Keratinocyte (primary cell): ENCODE data around the gene CCDC146.

Experiments used
- CTCF ChIP-seq, 3 experiments: IDR thresholded peaks in 1 of 3; conservative IDR thresholded peaks in 1 of 3; optimal IDR thresholded peaks in 1 of 3; 2 replicates in 2 of 3; 3 replicates in 1 of 3; pipeline versions ENCODE3 to v1.5.1; 2011; ENCODE audit warnings: low read length in 3 of 3, mild to moderate bottlenecking in 3 of 3, moderate library complexity in 2 of 3, control low read depth in 1 of 3, inconsistent platforms in 1 of 3; ENCODE audit not compliant: insufficient read depth in 2 of 3; ENCODE audit errors: extremely low read depth in 1 of 3
- EZH2 ChIP-seq: IDR thresholded peaks from one replicate; pipeline ENCODE4 v1.6.1; 2012; ENCODE audit warnings: inconsistent platforms, mild to moderate bottlenecking, low read length, moderate library complexity

GRCh38 chr7:77321300-77321699, 198.9 kb downstream of the CCDC146 start:
- TF ChIP-seq CTCF (optimal IDR thresholded peaks at IDR 0.05 in 1 of 3, IDR thresholded peaks at IDR 0.05 in 1 of 3, conservative IDR thresholded peaks at IDR 0.05 in 1 of 3; ENCODE audit: extremely low read depth in 1 of 3, insufficient read depth in 2 of 3, low read length in 3 of 3) (no peak), EZH2 (no peak)
